ENCODE results near the gene DZIP1. TPM values are rescaled to one million over a fixed set of nuclear protein-coding genes. Genes with fewer than 3 reads are reported as not detected.

Gene DZIP1
- polyA plus RNA-seq, 2 of the 4 experiments (the other 2 are of a cell fraction), result 11.5 to 17.1 TPM

DNA sequence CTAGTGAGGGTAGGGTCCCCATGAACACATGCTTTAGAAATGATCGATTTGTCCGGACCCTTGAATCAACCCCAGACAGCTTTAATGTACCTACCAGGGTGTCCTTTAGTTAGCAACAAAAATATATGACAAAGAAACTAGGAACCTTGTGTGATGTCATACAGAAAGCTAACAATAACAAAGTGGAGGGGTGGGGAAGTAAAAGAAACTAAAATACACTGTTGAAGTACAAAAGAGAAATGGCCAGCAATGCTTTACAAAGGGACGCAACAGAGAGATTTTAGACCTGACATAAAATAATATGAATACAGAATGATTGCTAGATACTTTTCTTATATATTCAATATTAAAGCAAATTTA lies 40.0 kb downstream of the DZIP1 start:
- 25% methylated on average over 3 of the region's 3 CpGs for WGBS (ENCODE audit: missing lambda C conversion rate)
- TF ChIP-seq ATOH8 (CRISPR knock-in tag; IDR thresholded peaks at IDR 0.05; ENCODE audit: low read depth) (no peak), JUNB (IDR thresholded peaks at IDR 0.05) (no peak), RFX5 (IDR thresholded peaks at IDR 0.05) (no peak), POLR2AphosphoS2 (conservative IDR thresholded peaks at IDR 0.05; ENCODE audit: low read length) (no peak), GATA3 (IDR thresholded peaks at IDR 0.05; ENCODE audit: borderline replicate concordance) (no peak), CBX8 (IDR thresholded peaks at IDR 0.05) (no peak)
- TF ChIP-seq, protein P1, sequence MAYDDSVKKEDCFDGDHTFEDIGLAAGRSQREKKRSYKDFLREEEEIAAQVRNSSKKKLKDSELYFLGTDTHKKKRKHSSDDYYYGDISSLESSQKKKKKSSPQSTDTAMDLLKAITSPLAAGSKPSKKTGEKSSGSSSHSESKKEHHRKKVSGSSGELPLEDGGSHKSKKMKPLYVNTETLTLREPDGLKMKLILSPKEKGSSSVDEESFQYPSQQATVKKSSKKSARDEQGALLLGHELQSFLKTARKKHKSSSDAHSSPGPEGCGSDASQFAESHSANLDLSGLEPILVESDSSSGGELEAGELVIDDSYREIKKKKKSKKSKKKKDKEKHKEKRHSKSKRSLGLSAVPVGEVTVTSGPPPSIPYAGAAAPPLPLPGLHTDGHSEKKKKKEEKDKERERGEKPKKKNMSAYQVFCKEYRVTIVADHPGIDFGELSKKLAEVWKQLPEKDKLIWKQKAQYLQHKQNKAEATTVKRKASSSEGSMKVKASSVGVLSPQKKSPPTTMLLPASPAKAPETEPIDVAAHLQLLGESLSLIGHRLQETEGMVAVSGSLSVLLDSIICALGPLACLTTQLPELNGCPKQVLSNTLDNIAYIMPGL (CRISPR knock-in tag; IDR thresholded peaks at IDR 0.05; ENCODE audit: borderline replicate concordance), result no peak
- no peak for DNase-seq (ENCODE audit: low read depth in 1 of 2, low spot score in 1 of 2)
- FAIRE-seq, result no peak
- Histone ChIP-seq H3K4me3 (0 out of 3 replicates have a peak overlapping the region, but pooled peaks have one; percentile 12), H3K9me3 (no peaks in the 10 kb centered on the region), H3K4me2 (peak overlapping the region; percentile 79), H3K27ac (peak overlapping the region; percentile 76 to 92), H3K4me1 (peaks cover 64% of the 10 kb centered on the region)
- ChIA-PET POLR2A (interaction anchor here (0.8 kb wide), 1 partner anchor 72 kb away, joined by 5 read pairs; the partner anchor contains the start of gene DNAJC3), CTCF (interaction anchor here (0.6 to 1.7 kb wide), 4 partner anchors 11 to 229 kb away, joined by 3 to 7 read pairs (median 3); no protein-coding TSS in a partner anchor)
- ATAC-seq, result no peak; a peak in 1 of 6 replicates

DNA sequence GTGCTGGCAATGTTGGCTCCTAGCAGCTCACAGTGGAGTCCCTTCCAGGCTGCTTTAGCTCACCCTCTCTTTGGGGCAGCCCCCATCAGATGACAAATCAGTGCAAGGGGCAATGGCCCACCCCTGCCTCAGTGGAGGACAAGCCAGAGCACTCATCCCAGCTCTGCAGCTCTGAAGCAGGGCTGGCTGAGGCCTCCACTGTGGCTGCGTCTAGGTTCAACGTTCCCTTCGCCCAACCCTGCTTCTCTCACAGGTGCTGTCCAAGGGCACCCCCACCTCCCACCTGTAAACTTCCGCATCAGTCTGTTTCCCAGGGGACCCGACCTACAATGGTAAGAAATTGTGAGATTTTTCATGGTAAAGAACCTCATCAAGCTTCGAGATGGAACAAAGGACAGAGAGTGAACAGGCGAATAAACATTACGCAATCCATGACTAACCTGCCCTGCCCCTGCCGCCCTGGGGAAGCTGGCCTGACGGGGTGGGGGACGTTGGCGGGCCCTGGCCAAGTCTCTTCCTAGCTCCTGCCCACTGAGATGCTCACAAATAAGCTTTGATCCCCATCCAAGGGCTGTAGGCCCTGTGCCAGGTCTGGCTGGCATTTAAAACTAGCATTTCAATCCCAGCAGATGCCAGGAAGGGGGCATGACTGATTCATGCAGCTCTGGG lies 40.5 kb downstream of the DZIP1 start:
- Histone ChIP-seq H3K9me3 (no peaks in the 10 kb centered on the region), H3K4me3 (0 out of 3 replicates have a peak overlapping the region, but pooled peaks have one; percentile 12), H3K4me1 (peaks cover 60% of the 10 kb centered on the region), H3K27ac (peak overlapping the region; percentile 76 to 92), H3K4me2 (peak overlapping the region; percentile 79)
- ChIA-PET POLR2A (interaction anchor here (0.8 kb wide), 1 partner anchor 72 kb away, joined by 5 read pairs; the partner anchor contains the start of gene DNAJC3), CTCF (interaction anchor here (0.5 to 1.7 kb wide), 7 partner anchors 11 to 230 kb away, joined by 3 to 7 read pairs (median 3); no protein-coding TSS in a partner anchor)
- DNase-seq (ENCODE audit: low read depth in 1 of 2, low spot score in 1 of 2), result peak; percentile 40 to 74
- no peak for FAIRE-seq
- 29% methylated on average over 11 of the region's 12 CpGs for WGBS (ENCODE audit: missing lambda C conversion rate)
- peak; percentile 95 to 97 for ATAC-seq
- TF ChIP-seq BCL3 (IDR thresholded peaks at IDR 0.05) (no peak), NR3C1 (IDR thresholded peaks at IDR 0.05) (no peak), JUNB (IDR thresholded peaks at IDR 0.05) (peak; percentile 70), FOSL2 (IDR thresholded peaks at IDR 0.05) (peak; percentile 35; the same call in 1 of the 2 replicates), FOSL2 (CRISPR knock-in tag; IDR thresholded peaks at IDR 0.05) (peak; percentile 65), SREBF2 (IDR thresholded peaks at IDR 0.05) (no peak), CTCF (IDR thresholded peaks at IDR 0.05) (no peak), RNF2 (IDR thresholded peaks at IDR 0.05; ENCODE audit: borderline replicate concordance, low read depth) (no peak), NFE2L2 (conservative IDR thresholded peaks at IDR 0.05; ENCODE audit: low read length) (no peak), CEBPB (IDR thresholded peaks at IDR 0.05) (peak; percentile 90 to 97), JUN (IDR thresholded peaks at IDR 0.05) (peak in 1 of 2 experiments; percentile 65; a peak in 1 of 5 replicates)
- TF ChIP-seq, protein P2, sequence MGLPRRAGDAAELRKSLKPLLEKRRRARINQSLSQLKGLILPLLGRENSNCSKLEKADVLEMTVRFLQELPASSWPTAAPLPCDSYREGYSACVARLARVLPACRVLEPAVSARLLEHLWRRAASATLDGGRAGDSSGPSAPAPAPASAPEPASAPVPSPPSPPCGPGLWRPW (IDR thresholded peaks at IDR 0.05), result 0 out of 2 replicates have a peak, but pooled peaks have one; percentile 20
- TF ChIP-seq, protein P3, sequence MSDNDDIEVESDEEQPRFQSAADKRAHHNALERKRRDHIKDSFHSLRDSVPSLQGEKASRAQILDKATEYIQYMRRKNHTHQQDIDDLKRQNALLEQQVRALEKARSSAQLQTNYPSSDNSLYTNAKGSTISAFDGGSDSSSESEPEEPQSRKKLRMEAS (IDR thresholded peaks at IDR 0.05), result 0 out of 2 replicates have a peak, but pooled peaks have one; percentile 29

Data from A549 (cell line).